ENCODE results near the gene SLC18A2.

The SLC18A2 gene

DNA sequence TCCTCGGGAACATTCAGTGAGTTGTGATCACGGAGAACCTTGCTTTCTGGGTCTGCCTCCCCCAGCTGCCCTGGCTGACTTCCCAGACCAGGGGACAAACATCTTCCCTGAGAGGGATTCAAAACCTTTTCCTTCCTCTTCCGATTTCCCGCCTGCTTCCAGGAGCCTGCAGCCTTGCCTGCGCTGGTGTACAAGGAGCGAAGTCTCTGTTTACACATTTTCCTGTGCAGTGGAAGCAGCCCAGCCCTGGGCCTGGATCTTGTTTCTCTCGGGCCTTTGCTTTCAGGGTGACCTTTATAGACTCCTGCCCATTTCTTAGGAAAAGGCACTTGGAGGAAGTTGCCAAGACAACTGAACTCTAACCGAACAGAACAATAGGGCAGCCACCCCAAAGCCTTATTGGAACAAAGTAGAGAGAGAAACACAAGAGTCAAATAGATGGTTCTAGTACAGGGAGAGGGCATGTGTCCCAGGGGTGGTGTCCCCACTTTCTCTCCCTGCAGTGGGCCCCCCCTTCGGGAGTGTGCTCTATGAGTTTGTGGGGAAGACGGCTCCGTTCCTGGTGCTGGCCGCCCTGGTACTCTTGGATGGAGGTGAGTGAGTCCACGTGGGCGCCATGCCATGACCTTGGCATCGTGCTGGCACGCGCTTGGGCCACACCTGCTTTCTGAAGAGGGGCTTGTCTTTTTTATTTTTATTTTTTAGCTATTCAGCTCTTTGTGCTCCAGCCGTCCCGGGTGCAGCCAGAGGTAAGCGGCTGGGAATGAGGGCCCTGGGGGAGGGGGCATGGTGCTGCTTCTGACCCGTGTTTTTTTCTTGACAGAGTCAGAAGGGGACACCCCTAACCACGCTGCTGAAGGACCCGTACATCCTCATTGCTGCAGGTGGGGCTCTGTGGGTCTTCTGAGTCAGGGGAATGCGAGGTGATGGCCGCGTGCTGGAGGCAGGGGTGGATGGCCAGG, 14.1 kb downstream of the SLC18A2 start:
- TF ChIP-seq, protein P1, sequence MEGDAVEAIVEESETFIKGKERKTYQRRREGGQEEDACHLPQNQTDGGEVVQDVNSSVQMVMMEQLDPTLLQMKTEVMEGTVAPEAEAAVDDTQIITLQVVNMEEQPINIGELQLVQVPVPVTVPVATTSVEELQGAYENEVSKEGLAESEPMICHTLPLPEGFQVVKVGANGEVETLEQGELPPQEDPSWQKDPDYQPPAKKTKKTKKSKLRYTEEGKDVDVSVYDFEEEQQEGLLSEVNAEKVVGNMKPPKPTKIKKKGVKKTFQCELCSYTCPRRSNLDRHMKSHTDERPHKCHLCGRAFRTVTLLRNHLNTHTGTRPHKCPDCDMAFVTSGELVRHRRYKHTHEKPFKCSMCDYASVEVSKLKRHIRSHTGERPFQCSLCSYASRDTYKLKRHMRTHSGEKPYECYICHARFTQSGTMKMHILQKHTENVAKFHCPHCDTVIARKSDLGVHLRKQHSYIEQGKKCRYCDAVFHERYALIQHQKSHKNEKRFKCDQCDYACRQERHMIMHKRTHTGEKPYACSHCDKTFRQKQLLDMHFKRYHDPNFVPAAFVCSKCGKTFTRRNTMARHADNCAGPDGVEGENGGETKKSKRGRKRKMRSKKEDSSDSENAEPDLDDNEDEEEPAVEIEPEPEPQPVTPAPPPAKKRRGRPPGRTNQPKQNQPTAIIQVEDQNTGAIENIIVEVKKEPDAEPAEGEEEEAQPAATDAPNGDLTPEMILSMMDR (IDR thresholded peaks at IDR 0.05; ENCODE audit: insufficient read depth, low read length, poor library complexity, severe bottlenecking): no peak
- H3K27me3 ChIP-seq (replicated peaks; ENCODE audit: control insufficient read depth, insufficient read depth, low read length): peaks cover 1% of the 10 kb centered on the region

DNA sequence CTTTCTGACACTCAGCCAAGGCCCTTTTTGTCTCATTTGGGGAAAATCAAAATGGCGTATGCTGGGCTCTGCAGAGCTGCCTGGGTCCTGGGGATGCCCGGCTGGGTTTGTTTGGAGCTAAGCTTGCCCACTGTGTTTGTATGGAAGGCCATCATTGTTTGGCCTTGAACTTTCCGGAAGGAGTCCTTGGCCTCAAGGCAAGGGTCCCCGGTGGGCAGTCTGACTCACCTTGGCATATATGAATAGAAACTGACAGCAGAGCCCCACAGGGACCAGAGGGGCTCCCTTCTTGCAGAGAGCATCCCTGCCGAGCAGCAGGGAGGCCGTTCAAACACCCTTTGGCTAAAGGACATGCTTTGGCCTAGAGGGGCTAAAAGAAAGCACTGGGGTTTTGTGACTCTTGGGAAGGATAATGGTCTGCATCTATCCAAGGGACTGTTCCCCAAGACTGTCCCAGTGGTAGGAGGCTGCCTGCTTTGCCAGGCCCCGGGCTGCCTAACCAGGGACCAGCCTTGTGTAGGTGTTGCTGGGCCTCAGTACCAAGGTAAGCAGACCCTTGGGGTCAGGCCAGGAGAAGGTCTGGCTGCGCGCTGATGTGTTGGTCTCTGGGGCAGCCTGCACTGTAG, 15.0 kb downstream of the SLC18A2 start:
- TF ChIP-seq, protein P1 (IDR thresholded peaks at IDR 0.05; ENCODE audit: insufficient read depth, low read length, poor library complexity, severe bottlenecking): no peak
- Histone ChIP-seq H3K4me3 (replicated peaks; ENCODE audit: low read depth, low read length) (no peak overlapping the region), H3K27me3 (replicated peaks; ENCODE audit: control insufficient read depth, insufficient read depth, low read length) (peaks cover 1% of the 10 kb centered on the region), H3K36me3 (ENCODE audit: control insufficient read depth, insufficient read depth, low read length) (no peaks in the 10 kb centered on the region)
- no peak for DNase-seq (ENCODE audit: extremely low read depth, insufficient read length)

More for the DNA sequence above, 14.1 kb downstream of the SLC18A2 start:
- no peak for DNase-seq (ENCODE audit: extremely low read depth, insufficient read length)
- Histone ChIP-seq H3K36me3 (ENCODE audit: control insufficient read depth, insufficient read depth, low read length) (no peaks in the 10 kb centered on the region), H3K4me3 (replicated peaks; ENCODE audit: low read depth, low read length) (no peak overlapping the region)

DNA sequence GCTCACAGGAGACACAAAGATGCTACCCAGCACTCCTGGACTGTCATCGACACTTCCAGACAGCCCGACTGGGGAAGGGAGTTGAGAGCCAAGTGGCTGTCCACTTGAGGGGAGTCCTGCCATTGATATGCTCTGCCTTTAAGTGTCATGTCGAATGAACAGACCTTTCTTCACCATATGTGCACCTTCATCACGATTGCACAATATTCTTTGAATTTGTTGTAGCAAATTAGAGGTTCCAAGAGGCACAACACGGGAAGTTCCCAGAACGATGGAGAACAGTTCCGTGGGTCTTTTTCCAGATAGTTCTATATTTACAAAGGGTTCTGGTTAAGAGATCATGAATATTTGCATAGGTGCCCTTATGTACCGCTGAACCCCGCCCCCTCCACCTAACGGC, 16.0 kb downstream of the SLC18A2 start:
- no peak overlapping the region for H3K4me3 ChIP-seq (replicated peaks; ENCODE audit: low read depth, low read length)
- no peaks in the 10 kb centered on the region for H3K36me3 ChIP-seq (ENCODE audit: control insufficient read depth, insufficient read depth, low read length)
- TF ChIP-seq, protein P1 (IDR thresholded peaks at IDR 0.05; ENCODE audit: insufficient read depth, low read length, poor library complexity, severe bottlenecking): no peak
- H3K27me3 ChIP-seq (replicated peaks; ENCODE audit: control insufficient read depth, insufficient read depth, low read length): peaks cover 1% of the 10 kb centered on the region
- DNase-seq (ENCODE audit: extremely low read depth, insufficient read length): no peak

DNA sequence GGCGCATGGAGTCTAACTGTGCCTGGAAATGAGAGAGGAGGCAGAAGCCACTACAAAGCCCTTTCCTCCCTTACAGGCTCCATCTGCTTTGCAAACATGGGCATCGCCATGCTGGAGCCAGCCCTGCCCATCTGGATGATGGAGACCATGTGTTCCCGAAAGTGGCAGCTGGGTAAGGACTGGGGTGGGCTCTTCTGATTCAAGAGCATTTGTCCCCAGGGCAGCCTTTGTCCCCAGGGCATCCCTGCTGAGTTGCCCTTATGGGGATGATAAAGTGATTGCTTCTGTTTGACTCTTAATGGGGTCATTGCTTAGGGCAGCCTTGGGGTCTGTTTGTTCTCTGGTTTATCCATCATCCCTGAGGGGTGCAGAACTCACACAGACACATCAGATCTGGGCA, 16.8 kb downstream of the SLC18A2 start:
- Histone ChIP-seq H3K4me3 (replicated peaks; ENCODE audit: low read depth, low read length) (no peak overlapping the region), H3K27me3 (replicated peaks; ENCODE audit: control insufficient read depth, insufficient read depth, low read length) (no peaks in the 10 kb centered on the region; the same call in none of the 2 replicates), H3K36me3 (ENCODE audit: control insufficient read depth, insufficient read depth, low read length) (no peaks in the 10 kb centered on the region)
- no peak for DNase-seq (ENCODE audit: extremely low read depth, insufficient read length)
- TF ChIP-seq, protein P1 (IDR thresholded peaks at IDR 0.05; ENCODE audit: insufficient read depth, low read length, poor library complexity, severe bottlenecking): no peak

DNA sequence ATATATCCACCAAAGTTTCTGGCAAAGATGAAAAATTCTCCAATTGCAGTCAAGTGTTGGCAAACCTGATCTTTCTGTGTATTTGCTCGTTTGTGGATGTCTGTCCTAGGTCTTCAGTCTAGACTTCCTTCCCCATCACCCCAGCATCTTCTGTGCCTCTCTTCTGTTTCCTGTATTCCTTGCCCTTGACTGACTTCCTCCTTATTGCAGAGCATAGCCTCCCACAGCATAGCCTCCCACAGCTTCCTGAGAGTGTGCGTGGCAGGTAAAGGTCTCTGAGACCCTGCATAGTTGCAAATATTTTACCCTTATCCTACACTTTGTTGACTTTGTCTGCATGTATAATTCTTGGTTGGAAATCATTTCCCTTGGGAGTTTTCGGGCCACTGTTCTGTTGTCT, 18.4 kb downstream of the SLC18A2 start:
- Histone ChIP-seq H3K4me3 (replicated peaks; ENCODE audit: low read depth, low read length) (no peak overlapping the region), H3K36me3 (ENCODE audit: control insufficient read depth, insufficient read depth, low read length) (no peaks in the 10 kb centered on the region), H3K27me3 (replicated peaks; ENCODE audit: control insufficient read depth, insufficient read depth, low read length) (no peaks in the 10 kb centered on the region; the same call in none of the 2 replicates)
- TF ChIP-seq, protein P1 (IDR thresholded peaks at IDR 0.05; ENCODE audit: insufficient read depth, low read length, poor library complexity, severe bottlenecking): no peak
- no peak for DNase-seq (ENCODE audit: extremely low read depth, insufficient read length)
